Measurements from ENCODE around the gene TRAF7.
"Not testable (repeated sequence)": the region's sequence is repeated elsewhere in the genome, so short reads cannot be mapped to it uniquely, and the experiment has no call there.

The TRAF7 gene

GRCh38 chr16:2122934-2123683, 32.5 kb upstream of the TRAF7 start:
- not testable (repeated sequence) for DNase-seq

GRCh38 chr16:2123706-2124376, 31.7 kb upstream of the TRAF7 start:
- not testable (repeated sequence) for DNase-seq

- DNase-seq = not testable (repeated sequence)
Measured at GRCh38 chr16:2124377-2124693, 31.2 kb upstream of the TRAF7 start.

- not testable (repeated sequence) for DNase-seq
Measured at GRCh38 chr16:2124694-2125444, 30.7 kb upstream of the TRAF7 start.

- not testable (repeated sequence) for DNase-seq
Measured at GRCh38 chr16:2125609-2126008, 30.0 kb upstream of the TRAF7 start.

GRCh38 chr16:2126161-2126743, 29.3 kb upstream of the TRAF7 start:
- DNase-seq = not testable (repeated sequence)

GRCh38 chr16:2126928-2127556, 28.5 kb upstream of the TRAF7 start:
- DNase-seq = peak; percentile 17

GRCh38 chr16:2127630-2128280, 27.8 kb upstream of the TRAF7 start:
- peak; percentile 48 for DNase-seq

- not testable (repeated sequence) for DNase-seq
Measured at GRCh38 chr16:2129251-2129650, 26.3 kb upstream of the TRAF7 start.

- DNase-seq = not testable (repeated sequence)
Measured at GRCh38 chr16:2129890-2130447, 25.6 kb upstream of the TRAF7 start.

GRCh38 chr16:2133797-2134196, 21.8 kb upstream of the TRAF7 start:
- DNase-seq = not testable (repeated sequence)

GRCh38 chr16:2135071-2135470, 20.5 kb upstream of the TRAF7 start:
- DNase-seq = not testable (repeated sequence)

GRCh38 chr16:2135770-2136490, 19.7 kb upstream of the TRAF7 start, which contains the start of gene PKD1:
TSS of gene PKD1 (minus strand) at chr16:2135898. CDS start at chr16:2135689, 209 bp downstream.
- DNase-seq = peak; percentile 99

- DNase-seq = no peak
Measured at GRCh38 chr16:2142942-2143877, 12.4 kb upstream of the TRAF7 start.

GRCh38 chr16:2143878-2144485, 11.6 kb upstream of the TRAF7 start:
- DNase-seq = no peak

GRCh38 chr16:2145843-2146242, 9.7 kb upstream of the TRAF7 start:
- no peak for DNase-seq

GRCh38 chr16:2147378-2147777, 8.2 kb upstream of the TRAF7 start:
- DNase-seq = no peak

GRCh38 chr16:2147981-2148671, 7.5 kb upstream of the TRAF7 start, which contains the start of gene RAB26:
TSS of gene RAB26 (plus strand) at chr16:2148625. CDS start at chr16:2148784, 159 bp downstream.
- peak; percentile 60 for DNase-seq
